GM19467 (cell line): Measurements from ENCODE around the gene ANAPC1.
"Not testable (repeated sequence)": the region's sequence is repeated elsewhere in the genome, so short reads cannot be mapped to it uniquely, and the experiment has no call there.

Experiments used
- ATAC-seq: cut with Tn5 transposase; IDR thresholded peaks from one replicate; pipeline ENCODE4 v1.9.1; 2021; ENCODE audit warnings: mild to moderate bottlenecking, moderate library complexity; ENCODE audit not compliant: unreplicated experiment

Gene ANAPC1

GRCh38 chr2:111883661-111884591, at the start of gene ANAPC1:
ANAPC1 (minus strand) TSS chr2:111884193; CDS start chr2:111880825, 3,368 bp downstream.
- peak; percentile 72 for ATAC-seq

GRCh38 chr2:111932841-111933291, 48.9 kb upstream of the ANAPC1 start:
- no peak for ATAC-seq

GRCh38 chr2:111930875-111931274, 46.9 kb upstream of the ANAPC1 start:
- ATAC-seq: no peak

GRCh38 chr2:111930409-111930808, 46.4 kb upstream of the ANAPC1 start:
- ATAC-seq: no peak

- ATAC-seq: no peak
Measured at GRCh38 chr2:111927723-111928122, 43.7 kb upstream of the ANAPC1 start.

- no peak for ATAC-seq
Measured at GRCh38 chr2:111924617-111925107, 40.7 kb upstream of the ANAPC1 start.

GRCh38 chr2:111923276-111923804, 39.3 kb upstream of the ANAPC1 start:
- no peak for ATAC-seq

GRCh38 chr2:111919794-111920608, 36.0 kb upstream of the ANAPC1 start:
- no peak for ATAC-seq

- ATAC-seq: no peak
Measured at GRCh38 chr2:111919365-111919764, 35.4 kb upstream of the ANAPC1 start.

- no peak for ATAC-seq
Measured at GRCh38 chr2:111918383-111918806, 34.4 kb upstream of the ANAPC1 start.

GRCh38 chr2:111917106-111917505, 33.1 kb upstream of the ANAPC1 start:
- no peak for ATAC-seq

GRCh38 chr2:111912547-111912946, 28.6 kb upstream of the ANAPC1 start:
- no peak for ATAC-seq

GRCh38 chr2:111911295-111911977, 27.4 kb upstream of the ANAPC1 start:
- ATAC-seq: not testable (repeated sequence)

- no peak for ATAC-seq
Measured at GRCh38 chr2:111910609-111911277, 26.8 kb upstream of the ANAPC1 start.

- not testable (repeated sequence) for ATAC-seq
Measured at GRCh38 chr2:111909997-111910396, 26.0 kb upstream of the ANAPC1 start.

GRCh38 chr2:111909079-111909478, 25.1 kb upstream of the ANAPC1 start:
- no peak for ATAC-seq

GRCh38 chr2:111908578-111908977, 24.6 kb upstream of the ANAPC1 start:
- ATAC-seq: no peak

- no peak for ATAC-seq
Measured at GRCh38 chr2:111905990-111906735, 22.2 kb upstream of the ANAPC1 start.

GRCh38 chr2:111905475-111905869, 21.5 kb upstream of the ANAPC1 start:
- not testable (repeated sequence) for ATAC-seq
